Lung (tissue), 12 donors: ENCODE results near the gene PHACTR3. TPM values are rescaled to one million over a fixed set of nuclear protein-coding genes. Genes with fewer than 3 reads are reported as not detected.

Experiments
- ATAC-seq: fragments of 200-7000 bp; cut with Tn5 transposase; one replicate; pipeline ENCODE4 v1.9.1; 2020; ENCODE audit warnings: moderate number of reproducible peaks; ENCODE audit not compliant: insufficient read depth, low FRiP score
- DNase-seq, 3 donors: peaks; one replicate each; pipeline ENCODE4 v3.0.0-alpha.2; 2013 to 2017
- H3K27ac ChIP-seq, 2 donors: one replicate each; pipeline ENCODE4 v1.5.1; 2013; ENCODE audit warnings: mild to moderate bottlenecking in 2 of 2, moderate library complexity in 2 of 2, control low read depth in 1 of 2, inconsistent platforms in 1 of 2, low read depth in 1 of 2, low read length in 1 of 2
- H3K27me3 ChIP-seq, 3 donors: one replicate each; pipeline ENCODE4 v1.5.1; 2013; ENCODE audit warnings: low read length in 2 of 3; ENCODE audit not compliant: control insufficient read depth in 3 of 3, insufficient read depth in 3 of 3
- H3K36me3 ChIP-seq, 4 donors: one replicate each; pipeline ENCODE4 v1.5.1; 2013; ENCODE audit warnings: low read length in 4 of 4, mild to moderate bottlenecking in 1 of 4, moderate library complexity in 1 of 4; ENCODE audit not compliant: control insufficient read depth in 4 of 4, insufficient read depth in 4 of 4
- H3K4me1 ChIP-seq, 5 donors: one replicate each; pipeline ENCODE4 v1.5.1; 2013; ENCODE audit warnings: low read length in 5 of 5, mild to moderate bottlenecking in 2 of 5, moderate library complexity in 1 of 5; ENCODE audit not compliant: control insufficient read depth in 5 of 5, insufficient read depth in 5 of 5
- H3K4me3 ChIP-seq: one replicate; pipeline ENCODE4 v1.5.1; 2013; ENCODE audit warnings: mild to moderate bottlenecking, control low read depth, moderate library complexity
- H3K9ac ChIP-seq, 2 donors: one replicate each; pipeline ENCODE4 v1.5.1; 2013; ENCODE audit warnings: low read length in 2 of 2, control low read depth in 1 of 2; ENCODE audit not compliant: insufficient read depth in 1 of 2
- H3K9me3 ChIP-seq, 4 donors: one replicate each; pipeline ENCODE4 v1.5.1; 2013; ENCODE audit warnings: low read length in 3 of 4, mild to moderate bottlenecking in 1 of 4, moderate library complexity in 1 of 4; ENCODE audit not compliant: control insufficient read depth in 4 of 4, insufficient read depth in 3 of 4
- WGBS, 2 donors: extraction: QIAGEN DNeasy Blood & Tissue Kit; methylation state at CpG; one replicate each; pipeline ENCODE4 v1.1.7; 2013; 5-methylcytosine and 5-hydroxymethylcytosine counted together
- polyA plus RNA-seq, 2 donors: library from polyadenylated mRNA; stranded (reverse); fragments of 200-250 nt; gene quantifications; one replicate each; pipeline ENCODE4 v1.2.1, GENCODE V29; 2013
- total RNA-seq, 2 donors: library from RNA; depleted of rRNA in 1 of 2; stranded (reverse); fragments of >200 nt in 1 of 2; gene quantifications; one replicate each; pipeline ENCODE4 v1.2.1, GENCODE V29; 2014 to 2021
- TF ChIP-seq, protein P1 (sequence below): IDR thresholded peaks from 2 replicates; pipeline ENCODE4 v1.5.1; 2012; ENCODE audit warnings: mild to moderate bottlenecking; ENCODE audit errors: control extremely low read depth, extremely low read depth
- donor health status: control.
- donor health status: control.
- donor health status: Bipolar disorder and iron deficiency.
- donor health status: healthy.
- donor health status: DM: yes; HTN: yes; CAD: no.

The PHACTR3 gene
- total and polyA plus RNA-seq, 4 donors = 3.8 to 12.0 (median 5.9) TPM

DNA sequence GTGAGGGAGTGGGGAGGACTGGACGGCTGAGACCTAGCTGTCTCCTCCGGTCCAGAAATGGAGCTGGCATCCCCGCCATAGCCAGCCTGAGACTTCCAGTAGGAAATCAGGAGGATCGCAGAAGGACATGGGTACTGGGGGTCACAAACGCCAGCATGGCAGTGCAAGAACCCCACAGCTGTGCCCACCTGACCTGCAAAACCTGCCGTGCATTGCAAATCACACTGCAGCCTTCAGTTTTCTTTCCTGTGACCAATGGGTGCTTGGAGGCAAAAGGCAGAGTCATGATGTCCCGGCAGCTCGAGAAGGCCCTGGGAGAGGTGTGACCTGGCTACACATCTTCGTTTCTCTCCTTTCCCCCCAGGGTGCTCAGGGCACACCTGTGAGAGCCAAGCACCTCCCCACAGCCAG lies 23.3 kb upstream of the PHACTR3 start:
- Histone ChIP-seq H3K27me3 (peaks cover 6 to 54% (median 16%) of the 10 kb centered on the region in 3 donors), H3K4me1 (peaks cover 0 to 49% (median 11%) of the 10 kb centered on the region in 5 donors), H3K9me3 (peaks cover 0 to 5% (median 0%) of the 10 kb centered on the region in 4 donors), H3K27ac (peak overlapping the region in 1 of 2 donors; percentile 6), H3K36me3 (no peaks in the 10 kb centered on the region), H3K4me3 (no peak overlapping the region), H3K9ac (no peak overlapping the region)
- DNase-seq (no peak), ATAC-seq (no peak)
- 70 to 75% methylated on average over 9 of the region's 9 CpGs for WGBS, 2 donors
- TF ChIP-seq, protein P1, sequence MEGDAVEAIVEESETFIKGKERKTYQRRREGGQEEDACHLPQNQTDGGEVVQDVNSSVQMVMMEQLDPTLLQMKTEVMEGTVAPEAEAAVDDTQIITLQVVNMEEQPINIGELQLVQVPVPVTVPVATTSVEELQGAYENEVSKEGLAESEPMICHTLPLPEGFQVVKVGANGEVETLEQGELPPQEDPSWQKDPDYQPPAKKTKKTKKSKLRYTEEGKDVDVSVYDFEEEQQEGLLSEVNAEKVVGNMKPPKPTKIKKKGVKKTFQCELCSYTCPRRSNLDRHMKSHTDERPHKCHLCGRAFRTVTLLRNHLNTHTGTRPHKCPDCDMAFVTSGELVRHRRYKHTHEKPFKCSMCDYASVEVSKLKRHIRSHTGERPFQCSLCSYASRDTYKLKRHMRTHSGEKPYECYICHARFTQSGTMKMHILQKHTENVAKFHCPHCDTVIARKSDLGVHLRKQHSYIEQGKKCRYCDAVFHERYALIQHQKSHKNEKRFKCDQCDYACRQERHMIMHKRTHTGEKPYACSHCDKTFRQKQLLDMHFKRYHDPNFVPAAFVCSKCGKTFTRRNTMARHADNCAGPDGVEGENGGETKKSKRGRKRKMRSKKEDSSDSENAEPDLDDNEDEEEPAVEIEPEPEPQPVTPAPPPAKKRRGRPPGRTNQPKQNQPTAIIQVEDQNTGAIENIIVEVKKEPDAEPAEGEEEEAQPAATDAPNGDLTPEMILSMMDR = no peak

DNA sequence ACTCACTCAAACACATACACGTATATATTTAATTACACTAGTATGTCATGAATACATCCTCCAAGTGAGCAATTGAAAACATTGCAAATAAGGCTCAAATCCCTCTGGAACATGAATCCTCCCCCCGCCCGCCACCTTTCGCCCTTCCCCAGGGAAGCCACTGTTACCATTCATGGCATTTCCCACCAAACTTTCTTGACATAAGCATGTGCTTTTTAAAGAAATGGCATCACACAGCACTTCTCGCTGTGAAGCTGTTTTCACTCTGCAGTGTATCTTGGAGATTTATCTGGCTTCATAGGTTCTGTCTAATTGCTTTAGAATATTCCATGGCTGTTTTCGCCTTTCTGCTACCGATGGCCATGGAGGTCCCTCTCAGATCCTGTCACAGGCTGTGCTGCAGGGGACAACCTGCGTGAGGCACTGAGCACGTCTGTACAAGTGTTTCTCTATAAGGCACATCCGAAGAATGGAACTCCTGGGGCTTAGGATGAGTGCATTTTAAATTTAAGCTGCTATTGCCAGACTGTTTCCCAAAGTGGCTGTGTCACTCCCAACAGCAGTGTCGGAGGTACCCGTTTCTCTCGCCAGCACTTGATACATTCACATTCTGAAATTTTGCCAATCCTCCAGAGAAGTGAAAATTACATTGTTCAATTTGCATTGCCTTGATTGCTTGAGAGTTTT lies 22.2 kb upstream of the PHACTR3 start:
- Histone ChIP-seq H3K27me3 (peaks cover 0 to 44% (median 10%) of the 10 kb centered on the region in 3 donors), H3K9me3 (peaks cover 0 to 8% (median 0%) of the 10 kb centered on the region in 4 donors), H3K9ac (no peak overlapping the region), H3K36me3 (no peaks in the 10 kb centered on the region), H3K27ac (no peak overlapping the region), H3K4me1 (peaks cover 0 to 40% (median 11%) of the 10 kb centered on the region in 5 donors), H3K4me3 (no peak overlapping the region)
- TF ChIP-seq, protein P1 = no peak
- no peak for DNase-seq
- no peak for ATAC-seq
- 80 to 87% methylated on average over 13 of the region's 13 CpGs for WGBS, 2 donors

DNA sequence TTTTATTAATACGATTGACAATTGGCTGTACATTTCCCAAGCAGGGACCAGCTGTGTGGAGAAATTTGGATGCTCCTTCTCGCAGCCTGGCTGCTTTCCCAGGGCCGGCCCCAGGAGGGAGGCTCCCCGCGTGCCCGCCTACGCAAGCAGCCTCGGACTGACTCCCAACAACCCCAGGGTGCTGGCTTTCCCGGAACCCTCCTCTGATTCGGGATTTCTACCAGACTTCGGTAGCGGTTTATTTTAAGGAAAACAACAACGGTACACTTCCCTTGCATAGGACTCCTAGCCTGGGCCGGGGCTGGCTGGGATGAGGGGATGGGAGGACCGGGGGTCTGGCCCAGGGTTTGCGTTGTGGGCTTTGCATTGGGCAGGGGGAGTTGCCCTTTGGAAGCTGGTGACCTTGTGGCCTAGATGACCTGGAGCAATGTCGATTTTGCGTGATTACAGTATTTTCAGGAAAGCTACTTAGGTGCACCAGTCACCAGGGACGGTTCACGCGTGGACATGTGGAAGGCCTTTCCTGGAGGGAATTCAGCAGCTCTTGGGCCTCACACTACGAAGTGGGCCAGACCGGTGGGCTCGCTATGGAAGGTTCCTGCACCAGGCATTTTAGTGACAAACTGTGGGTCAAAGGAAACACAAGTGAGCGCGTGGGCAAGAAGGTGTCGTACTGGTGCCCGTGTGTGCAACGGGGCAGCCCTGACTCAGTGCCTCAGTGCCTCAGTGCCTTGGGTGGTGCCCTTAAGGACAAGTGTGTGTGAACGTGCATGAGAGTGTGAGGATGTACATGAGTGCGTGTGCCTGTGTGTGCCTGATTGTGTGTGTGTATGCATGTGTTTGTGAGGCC lies 20.7 kb upstream of the PHACTR3 start:
- Histone ChIP-seq H3K4me1 (peaks cover 0 to 40% (median 11%) of the 10 kb centered on the region in 5 donors), H3K4me3 (no peak overlapping the region), H3K9ac (no peak overlapping the region), H3K27me3 (peaks cover 0 to 33% (median 10%) of the 10 kb centered on the region in 3 donors), H3K9me3 (peaks cover 0 to 14% (median 0%) of the 10 kb centered on the region in 4 donors), H3K27ac (no peak overlapping the region), H3K36me3 (no peaks in the 10 kb centered on the region)
- ATAC-seq (no peak), DNase-seq (peak; percentile 65 to 79 (median 68))
- WGBS, 2 donors = 76 to 84% methylated on average over 31 of the region's 31 CpGs
- TF ChIP-seq, protein P1 = no peak
